Liver (tissue), 3 donors: ENCODE measurements around the gene DIDO1.

Experiments
- ATF3 ChIP-seq: IDR thresholded peaks from 2 replicates; pipeline ENCODE4 v1.6.1; 2016; ENCODE audit warnings: antibody characterized with exemption
- EGR1 ChIP-seq, 2 donors: IDR thresholded peaks; 2 replicates each; pipeline ENCODE4 v1.6.1; 2016 to 2018; ENCODE audit warnings: antibody characterized with exemption in 2 of 2, low read depth in 2 of 2
- HNF4G ChIP-seq: IDR thresholded peaks from 2 replicates; pipeline ENCODE4 v1.6.1; 2016; ENCODE audit warnings: antibody characterized with exemption
- SP1 ChIP-seq: IDR thresholded peaks from 2 replicates; pipeline ENCODE4 v1.6.1; 2018; ENCODE audit warnings: antibody characterized with exemption, mild to moderate bottlenecking
- TF ChIP-seq, protein P1 (sequence below): fragments of 150-350 bp; IDR thresholded peaks from 2 replicates; pipeline ENCODE4 v1.5.1; 2017; ENCODE audit warnings: improper control_type of control experiment, low read depth, low read length; ENCODE audit not compliant: missing input control
- TF ChIP-seq, protein P2 (sequence below): IDR thresholded peaks from 2 replicates; pipeline ENCODE4 v1.6.1; 2016; ENCODE audit warnings: antibody characterized with exemption, mild to moderate bottlenecking
- TF ChIP-seq, protein P3 (sequence below): IDR thresholded peaks from 2 replicates; pipeline ENCODE4 v1.6.1; 2016; ENCODE audit warnings: antibody characterized with exemption
- donor health status: healthy.
- donor health status: healthy.

DNA sequence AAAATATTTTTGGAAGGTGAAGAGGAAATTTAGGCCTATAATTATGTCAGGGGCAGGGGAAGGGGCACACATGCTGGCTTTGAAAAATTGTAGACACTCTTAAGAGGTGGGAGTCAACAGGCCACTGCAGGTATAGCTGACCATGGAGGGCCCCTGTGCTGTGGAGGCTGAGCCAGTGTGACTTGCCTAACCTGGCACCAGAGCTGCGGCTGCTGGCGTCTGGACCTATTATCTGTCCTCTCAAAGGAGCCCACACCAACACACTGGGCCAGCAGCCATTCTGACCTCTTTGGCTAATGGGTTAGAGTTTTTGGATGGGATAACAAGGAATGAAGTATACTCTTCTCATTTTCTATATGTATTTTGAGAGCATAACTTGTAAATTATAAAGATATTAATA is 16.2 kb upstream of the DIDO1 start:
- TF ChIP-seq, protein P1, sequence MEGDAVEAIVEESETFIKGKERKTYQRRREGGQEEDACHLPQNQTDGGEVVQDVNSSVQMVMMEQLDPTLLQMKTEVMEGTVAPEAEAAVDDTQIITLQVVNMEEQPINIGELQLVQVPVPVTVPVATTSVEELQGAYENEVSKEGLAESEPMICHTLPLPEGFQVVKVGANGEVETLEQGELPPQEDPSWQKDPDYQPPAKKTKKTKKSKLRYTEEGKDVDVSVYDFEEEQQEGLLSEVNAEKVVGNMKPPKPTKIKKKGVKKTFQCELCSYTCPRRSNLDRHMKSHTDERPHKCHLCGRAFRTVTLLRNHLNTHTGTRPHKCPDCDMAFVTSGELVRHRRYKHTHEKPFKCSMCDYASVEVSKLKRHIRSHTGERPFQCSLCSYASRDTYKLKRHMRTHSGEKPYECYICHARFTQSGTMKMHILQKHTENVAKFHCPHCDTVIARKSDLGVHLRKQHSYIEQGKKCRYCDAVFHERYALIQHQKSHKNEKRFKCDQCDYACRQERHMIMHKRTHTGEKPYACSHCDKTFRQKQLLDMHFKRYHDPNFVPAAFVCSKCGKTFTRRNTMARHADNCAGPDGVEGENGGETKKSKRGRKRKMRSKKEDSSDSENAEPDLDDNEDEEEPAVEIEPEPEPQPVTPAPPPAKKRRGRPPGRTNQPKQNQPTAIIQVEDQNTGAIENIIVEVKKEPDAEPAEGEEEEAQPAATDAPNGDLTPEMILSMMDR, result no peak
- TF ChIP-seq EGR1 (IDR thresholded peaks at IDR 0.05; ENCODE audit: low read depth in 2 of 2), result no peak
- TF ChIP-seq SP1, result no peak
- TF ChIP-seq, protein P2, sequence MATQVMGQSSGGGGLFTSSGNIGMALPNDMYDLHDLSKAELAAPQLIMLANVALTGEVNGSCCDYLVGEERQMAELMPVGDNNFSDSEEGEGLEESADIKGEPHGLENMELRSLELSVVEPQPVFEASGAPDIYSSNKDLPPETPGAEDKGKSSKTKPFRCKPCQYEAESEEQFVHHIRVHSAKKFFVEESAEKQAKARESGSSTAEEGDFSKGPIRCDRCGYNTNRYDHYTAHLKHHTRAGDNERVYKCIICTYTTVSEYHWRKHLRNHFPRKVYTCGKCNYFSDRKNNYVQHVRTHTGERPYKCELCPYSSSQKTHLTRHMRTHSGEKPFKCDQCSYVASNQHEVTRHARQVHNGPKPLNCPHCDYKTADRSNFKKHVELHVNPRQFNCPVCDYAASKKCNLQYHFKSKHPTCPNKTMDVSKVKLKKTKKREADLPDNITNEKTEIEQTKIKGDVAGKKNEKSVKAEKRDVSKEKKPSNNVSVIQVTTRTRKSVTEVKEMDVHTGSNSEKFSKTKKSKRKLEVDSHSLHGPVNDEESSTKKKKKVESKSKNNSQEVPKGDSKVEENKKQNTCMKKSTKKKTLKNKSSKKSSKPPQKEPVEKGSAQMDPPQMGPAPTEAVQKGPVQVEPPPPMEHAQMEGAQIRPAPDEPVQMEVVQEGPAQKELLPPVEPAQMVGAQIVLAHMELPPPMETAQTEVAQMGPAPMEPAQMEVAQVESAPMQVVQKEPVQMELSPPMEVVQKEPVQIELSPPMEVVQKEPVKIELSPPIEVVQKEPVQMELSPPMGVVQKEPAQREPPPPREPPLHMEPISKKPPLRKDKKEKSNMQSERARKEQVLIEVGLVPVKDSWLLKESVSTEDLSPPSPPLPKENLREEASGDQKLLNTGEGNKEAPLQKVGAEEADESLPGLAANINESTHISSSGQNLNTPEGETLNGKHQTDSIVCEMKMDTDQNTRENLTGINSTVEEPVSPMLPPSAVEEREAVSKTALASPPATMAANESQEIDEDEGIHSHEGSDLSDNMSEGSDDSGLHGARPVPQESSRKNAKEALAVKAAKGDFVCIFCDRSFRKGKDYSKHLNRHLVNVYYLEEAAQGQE, result no peak
- TF ChIP-seq, protein P3, sequence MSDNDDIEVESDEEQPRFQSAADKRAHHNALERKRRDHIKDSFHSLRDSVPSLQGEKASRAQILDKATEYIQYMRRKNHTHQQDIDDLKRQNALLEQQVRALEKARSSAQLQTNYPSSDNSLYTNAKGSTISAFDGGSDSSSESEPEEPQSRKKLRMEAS, result no peak
- TF ChIP-seq HNF4G, result no peak
- no peak for TF ChIP-seq ATF3
